ENCODE measurements around the gene CFHR3.

- TF ChIP-seq CEBPB (IDR thresholded peaks at IDR 0.05) (no peak), EP300 (IDR thresholded peaks at IDR 0.05) (no peak), CTCF (IDR thresholded peaks at IDR 0.05) (no peak), ZFP36 (IDR thresholded peaks at IDR 0.05; ENCODE audit: borderline replicate concordance, partially characterized antibody) (no peak), GATA3 (IDR thresholded peaks at IDR 0.05; ENCODE audit: borderline replicate concordance) (no peak), POLR2A (IDR thresholded peaks at IDR 0.05; ENCODE audit: low read length) (no peak), ZNF302 (CRISPR knock-in tag; IDR thresholded peaks at IDR 0.05) (no peak), MAFK (IDR thresholded peaks at IDR 0.05; ENCODE audit: partially characterized antibody) (no peak), NR3C1 (IDR thresholded peaks at IDR 0.05) (no peak), ZSCAN20 (CRISPR knock-in tag; IDR thresholded peaks at IDR 0.05) (no peak), SMC3 (IDR thresholded peaks at IDR 0.05) (no peak)
These were observed 4.5 kb downstream of the CFHR3 start for GRCh38 chr1:196779093-196779492.
